IgD-negative memory B cell (primary cell): Measurements from ENCODE around the gene TAS2R16. TPM values are rescaled to one million over a fixed set of nuclear protein-coding genes. Genes with fewer than 3 reads are reported as not detected.

Experiments used
- polyA plus RNA-seq: library from polyadenylated mRNA; unstranded; fragments of 300-500 nt; fragmentation: Illumina TruSeq; gene quantifications from one replicate; pipeline ENCODE4 v1.2.3, GENCODE V29; 2021

The TAS2R16 gene
- polyA plus RNA-seq, 1 donor from 2014 or later: not detected

Other genes starting within 250 kb of the TAS2R16 start
- gene CADPS2, start 109.2 kb downstream of the TAS2R16 start, polyA plus RNA-seq: not detected
- not detected for gene SLC13A1, start 204.3 kb upstream of the TAS2R16 start, polyA plus RNA-seq